Stimulated activated CD4-positive, alpha-beta T cell treated with anti-CD3 and anti-CD28 coated beads, TNF-alpha, amount 100 ng/mL, for 24 hours (primary cell): Measurements from ENCODE around the gene SMYD3.
"Not testable (repeated sequence)": the region's sequence is repeated elsewhere in the genome, so short reads cannot be mapped to it uniquely, and the experiment has no call there.

Experiments used
- DNase-seq, 3 experiments: peaks; one replicate each; pipeline ENCODE4 v3.0.0-alpha.2; 2020; ENCODE audit warnings: low read depth in 3 of 3

Gene SMYD3

GRCh38 chr1:245771511-245772281 lies 735.4 kb downstream of the SMYD3 start:
- no peak for DNase-seq

GRCh38 chr1:245770156-245770555 lies 736.9 kb downstream of the SMYD3 start:
- no peak for DNase-seq

GRCh38 chr1:245768596-245768995 lies 738.5 kb downstream of the SMYD3 start:
- no peak for DNase-seq

- no peak for DNase-seq
Observed at GRCh38 chr1:245765230-245766000, 741.7 kb downstream of the SMYD3 start.

GRCh38 chr1:245763873-245764331 lies 743.2 kb downstream of the SMYD3 start:
- no peak for DNase-seq

- DNase-seq: no peak
Observed at GRCh38 chr1:245762396-245762910, 744.6 kb downstream of the SMYD3 start.

- no peak for DNase-seq
Observed at GRCh38 chr1:245760301-245760700, 746.8 kb downstream of the SMYD3 start.

GRCh38 chr1:245754463-245754961 lies 752.6 kb downstream of the SMYD3 start:
- DNase-seq: no peak

GRCh38 chr1:245753807-245754206 lies 753.3 kb downstream of the SMYD3 start:
- DNase-seq: no peak

GRCh38 chr1:245752561-245752960 lies 754.5 kb downstream of the SMYD3 start:
- DNase-seq: no peak

- DNase-seq: no peak
Observed at GRCh38 chr1:245751726-245752470, 755.2 kb downstream of the SMYD3 start.

GRCh38 chr1:245751116-245751515 lies 756.0 kb downstream of the SMYD3 start:
- DNase-seq: no peak

GRCh38 chr1:245750261-245750660 lies 756.8 kb downstream of the SMYD3 start:
- no peak for DNase-seq

GRCh38 chr1:245749053-245749452 lies 758.0 kb downstream of the SMYD3 start:
- no peak for DNase-seq

GRCh38 chr1:245748646-245749045 lies 758.4 kb downstream of the SMYD3 start:
- DNase-seq: no peak

GRCh38 chr1:245748240-245748639 lies 758.8 kb downstream of the SMYD3 start:
- no peak for DNase-seq

GRCh38 chr1:245742896-245743295 lies 764.2 kb downstream of the SMYD3 start:
- DNase-seq: no peak

- DNase-seq: not testable (repeated sequence)
Observed at GRCh38 chr1:245740336-245740735, 766.7 kb downstream of the SMYD3 start.

GRCh38 chr1:245730801-245731200 lies 776.3 kb downstream of the SMYD3 start:
- no peak for DNase-seq

- DNase-seq: not testable (repeated sequence)
Observed at GRCh38 chr1:245728035-245728434, 779.0 kb downstream of the SMYD3 start.

- no peak for DNase-seq
Observed at GRCh38 chr1:245721488-245721887, 785.6 kb downstream of the SMYD3 start.

- no peak for DNase-seq
Observed at GRCh38 chr1:245718951-245719350, 788.1 kb downstream of the SMYD3 start.
